GM18508 (cell line): ENCODE results near the gene KIAA0825.

Experiments
- ATAC-seq: cut with Tn5 transposase; IDR thresholded peaks from one replicate; pipeline ENCODE4 v1.9.1; 2021; ENCODE audit warnings: moderate number of reproducible peaks; ENCODE audit not compliant: insufficient read depth, unreplicated experiment

KIAA0825 gene

GRCh38 chr5:94335936-94336335, 282.5 kb downstream of the KIAA0825 start:
- ATAC-seq, result no peak

- ATAC-seq, result no peak
These were observed 289.3 kb downstream of the KIAA0825 start for GRCh38 chr5:94329115-94329514.

DNA sequence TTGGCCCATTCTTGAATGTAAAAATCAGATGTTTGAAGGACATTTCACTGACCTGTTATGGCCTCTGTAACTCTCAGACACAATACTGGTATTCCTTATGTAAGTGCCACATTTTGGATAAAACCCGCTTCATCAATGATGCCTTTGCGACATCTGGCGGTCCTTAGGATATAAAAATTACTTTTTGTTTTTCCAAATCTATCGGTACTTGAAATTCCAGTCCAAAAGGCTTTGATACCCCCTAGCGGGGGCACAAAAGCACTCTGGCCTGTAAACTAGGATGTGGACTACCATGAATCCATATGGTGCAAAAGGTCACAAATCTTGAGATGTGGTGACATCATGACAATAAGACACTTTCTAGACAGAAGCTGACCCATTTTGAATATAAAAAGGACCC, 291.8 kb downstream of the KIAA0825 start:
- no peak for ATAC-seq

- ATAC-seq, result no peak
These were observed 301.2 kb downstream of the KIAA0825 start for GRCh38 chr5:94316916-94317838.

- ATAC-seq, result no peak
These were observed 303.8 kb downstream of the KIAA0825 start for GRCh38 chr5:94314460-94315131.

GRCh38 chr5:94313696-94314095, 304.7 kb downstream of the KIAA0825 start:
- ATAC-seq, result no peak

DNA sequence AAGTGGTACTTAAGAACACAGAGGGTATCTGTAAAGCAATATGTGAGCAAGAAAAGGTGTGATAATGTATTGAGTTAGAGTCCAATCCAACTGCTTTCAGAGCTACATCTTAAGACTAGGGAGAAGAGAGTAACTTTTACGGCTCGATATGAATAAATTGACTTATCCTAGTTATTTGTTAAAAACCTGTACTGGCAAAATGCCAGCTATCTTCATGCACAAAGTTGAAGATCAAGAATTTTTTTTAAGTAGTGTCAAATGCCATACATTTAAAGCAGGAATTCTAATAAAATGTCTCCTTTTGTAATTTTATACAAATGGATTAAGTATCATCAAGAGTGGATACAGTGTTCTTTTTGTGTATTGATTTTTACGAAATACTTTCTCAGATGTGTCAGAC, 305.2 kb downstream of the KIAA0825 start:
- no peak for ATAC-seq

DNA sequence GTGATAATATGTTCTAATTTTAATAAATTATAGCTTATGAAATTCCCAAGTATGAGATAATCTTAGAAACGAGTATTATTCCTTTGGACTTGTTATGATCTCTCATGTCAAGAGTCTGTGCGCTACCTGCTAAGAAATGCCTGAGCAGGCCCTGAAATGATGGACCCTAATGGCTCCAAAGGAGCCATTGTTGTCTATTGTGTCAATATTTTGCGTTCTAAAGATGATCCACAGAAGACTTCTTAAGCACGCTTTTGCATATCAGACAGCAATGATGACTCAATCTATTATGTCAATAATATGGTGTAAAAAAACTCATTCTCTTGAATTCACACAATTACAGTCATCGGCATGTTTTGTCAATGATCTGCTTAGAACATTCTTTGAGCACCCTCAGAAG, 306.1 kb downstream of the KIAA0825 start:
- no peak for ATAC-seq

DNA sequence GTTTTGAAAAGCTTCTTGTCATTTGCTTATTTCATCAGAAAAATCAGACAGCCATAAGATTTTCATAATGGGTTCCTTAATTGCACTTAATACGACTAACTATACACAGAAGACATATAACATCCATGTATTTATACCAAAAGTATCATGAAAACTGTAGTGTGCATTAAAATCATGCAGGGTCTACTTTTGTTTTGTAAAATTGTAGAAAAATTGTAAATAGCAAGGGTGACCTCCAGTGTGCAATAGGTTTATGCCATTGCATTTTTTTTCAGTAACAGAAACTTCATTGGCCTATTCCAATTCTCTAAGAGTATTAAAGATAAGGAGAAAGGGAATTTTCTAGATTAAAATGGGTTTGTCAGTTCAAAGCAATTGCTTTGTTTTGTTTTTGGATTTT, 307.6 kb downstream of the KIAA0825 start:
- ATAC-seq, result no peak

- no peak for ATAC-seq
These were observed 309.3 kb downstream of the KIAA0825 start for GRCh38 chr5:94309141-94309540.

DNA sequence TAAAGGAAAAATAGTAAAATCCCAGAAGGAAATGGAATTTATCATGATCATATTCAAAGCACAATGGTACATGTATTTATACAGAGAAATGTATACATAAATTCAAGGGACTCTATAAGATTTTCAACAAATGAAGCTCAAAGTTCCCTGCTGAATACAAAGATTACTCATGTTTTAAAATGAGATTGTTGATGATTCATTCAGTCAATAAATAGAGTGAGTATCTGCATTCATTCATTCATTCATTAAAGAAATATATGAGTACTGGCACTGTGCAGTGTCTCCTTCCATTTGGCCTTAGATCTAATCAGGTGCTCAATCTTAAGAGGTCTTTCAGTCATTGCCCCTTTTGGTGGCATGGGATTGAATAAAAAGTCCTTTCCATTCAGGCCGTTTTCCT, 310.0 kb downstream of the KIAA0825 start:
- ATAC-seq, result no peak

DNA sequence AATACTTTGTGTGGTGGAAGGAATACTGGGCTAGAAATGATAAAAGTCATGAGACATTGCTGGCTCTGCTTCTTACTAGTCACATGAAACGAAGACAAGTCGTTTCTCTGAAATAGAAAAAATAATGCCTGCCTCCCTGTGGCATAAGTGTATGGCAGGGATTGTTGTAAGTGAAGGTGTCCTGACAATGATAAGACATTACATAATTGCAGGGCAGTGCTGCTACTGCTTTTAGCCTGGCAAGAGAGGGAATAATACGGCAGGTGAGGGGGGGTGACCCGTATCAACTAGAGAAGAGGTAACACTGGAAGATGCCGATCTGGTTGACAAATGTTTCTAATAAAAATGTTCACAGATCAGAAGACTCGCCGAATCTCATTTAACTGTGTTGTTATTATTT, 314.3 kb downstream of the KIAA0825 start:
- no peak for ATAC-seq

GRCh38 chr5:94288937-94289336, 329.5 kb downstream of the KIAA0825 start:
- no peak for ATAC-seq

- no peak for ATAC-seq
These were observed 332.4 kb downstream of the KIAA0825 start for GRCh38 chr5:94285984-94286383.

- no peak for ATAC-seq
These were observed 335.3 kb downstream of the KIAA0825 start for GRCh38 chr5:94283093-94283492.

DNA sequence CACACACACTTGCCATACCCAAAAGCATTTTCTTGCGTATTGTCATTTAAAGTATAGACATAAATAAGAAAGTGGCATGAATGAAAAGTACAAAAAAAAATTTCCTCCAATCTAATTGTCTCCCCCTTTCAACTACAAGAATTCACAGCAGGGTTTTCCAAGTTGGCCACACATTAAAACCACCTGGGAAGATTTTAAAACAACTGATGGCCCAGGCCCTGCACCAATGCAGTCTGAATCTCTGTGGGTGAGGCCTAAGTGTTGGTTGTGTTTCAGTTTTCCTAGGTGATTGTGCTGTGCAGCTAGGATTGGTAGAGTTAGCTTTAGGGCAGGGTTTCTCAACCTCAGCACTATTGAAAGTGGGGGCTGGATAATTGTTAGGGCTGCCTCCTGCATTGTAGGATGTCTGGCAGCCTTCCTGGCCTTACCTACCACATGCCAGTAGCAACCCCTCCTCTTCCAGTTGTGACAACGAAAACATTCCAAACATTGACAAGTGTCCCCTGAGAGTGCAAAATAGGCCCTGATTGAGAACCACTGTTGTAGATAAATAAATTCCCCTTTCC, 337.1 kb downstream of the KIAA0825 start:
- no peak for ATAC-seq

GRCh38 chr5:94276751-94277150, 341.7 kb downstream of the KIAA0825 start:
- no peak for ATAC-seq

- ATAC-seq, result no peak
These were observed 342.4 kb downstream of the KIAA0825 start for GRCh38 chr5:94276048-94276447.

DNA sequence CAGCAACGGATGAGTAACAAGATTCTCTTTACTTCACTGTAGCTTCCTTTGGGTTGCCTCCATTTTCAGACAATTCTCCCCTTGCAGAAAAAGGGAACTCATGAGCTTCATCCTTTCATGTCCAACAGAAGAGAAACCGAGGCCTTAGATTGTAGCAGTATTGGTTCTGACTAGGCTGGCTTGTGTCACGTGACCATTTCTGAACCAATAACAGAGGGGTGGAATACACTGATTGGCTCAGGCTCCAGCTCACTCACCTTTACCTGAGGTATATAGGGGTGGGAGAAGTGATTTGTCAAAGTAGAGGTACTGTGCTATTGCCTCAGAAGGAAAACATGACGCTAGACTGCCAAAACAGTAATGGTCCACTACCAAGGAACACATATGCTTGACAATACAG, 343.7 kb downstream of the KIAA0825 start:
- ATAC-seq, result no peak

GRCh38 chr5:94268226-94268625, 350.2 kb downstream of the KIAA0825 start:
- ATAC-seq, result no peak

GRCh38 chr5:94267350-94267899, 351.0 kb downstream of the KIAA0825 start:
- no peak for ATAC-seq
